DND-41 (cell line): ENCODE measurements around the gene SET.

ENCODE experiments used
- ATAC-seq: fragments of 200-7000 bp; cut with Tn5 transposase; 3 replicates; pipeline ENCODE4 v1.9.1; 2021; ENCODE audit warnings: low read depth; ENCODE audit not compliant: insufficient read depth
- DNase-seq: peaks from one replicate; pipeline ENCODE4 v3.0.0-alpha.2; 2020
- H2AFZ ChIP-seq: 2 replicates; pipeline ENCODE4 v1.6.0; 2012; ENCODE audit warnings: low read depth, low read length
- H3K27ac ChIP-seq: 2 replicates; pipeline ENCODE4 v1.5.1; 2012; ENCODE audit warnings: low read length, inconsistent platforms
- H3K27me3 ChIP-seq: fragments of 200-600 bp; sonication (generic); 2 replicates; pipeline ENCODE4 v1.6.0; 2012; ENCODE audit warnings: low read length, mild to moderate bottlenecking, inconsistent platforms; ENCODE audit not compliant: insufficient read depth, poor library complexity
- H3K36me3 ChIP-seq: 2 replicates; pipeline ENCODE4 v1.5.1; 2012; ENCODE audit warnings: low read length, inconsistent platforms; ENCODE audit not compliant: insufficient read depth
- H3K4me1 ChIP-seq: 2 replicates; pipeline ENCODE4 v1.5.1; 2012; ENCODE audit warnings: mild to moderate bottlenecking, low read length; ENCODE audit not compliant: insufficient read depth
- H3K4me2 ChIP-seq: 2 replicates; pipeline ENCODE4 v1.6.0; 2012; ENCODE audit warnings: mild to moderate bottlenecking, moderate library complexity, low read length, inconsistent platforms; ENCODE audit not compliant: insufficient read depth
- H3K4me3 ChIP-seq, 2 experiments: fragments of 200-600 bp in 1 of 2; shearing (Covaris generic) in 1 of 2; 2 replicates each; pipeline ENCODE4 v1.5.1; 2012 to 2016; ENCODE audit warnings: inconsistent platforms in 2 of 2, low read length in 2 of 2, mild to moderate bottlenecking in 2 of 2, low read depth in 1 of 2, moderate library complexity in 1 of 2
- H3K79me2 ChIP-seq: 2 replicates; pipeline ENCODE4 v1.6.0; 2012; ENCODE audit warnings: low read length, inconsistent platforms; ENCODE audit not compliant: insufficient read depth
- H3K9ac ChIP-seq: 2 replicates; pipeline ENCODE4 v1.6.0; 2012; ENCODE audit warnings: low read depth, mild to moderate bottlenecking, inconsistent platforms, low read length, moderate library complexity
- H3K9me3 ChIP-seq: 2 replicates; pipeline ENCODE4 v1.5.1; 2012; ENCODE audit warnings: low read length, moderate library complexity, mild to moderate bottlenecking, inconsistent platforms; ENCODE audit not compliant: insufficient read depth, severe bottlenecking
- H4K20me1 ChIP-seq: 2 replicates; pipeline ENCODE4 v1.6.0; 2012; ENCODE audit warnings: low read length; ENCODE audit not compliant: insufficient read depth
- EZH2 ChIP-seq: IDR thresholded peaks from 3 replicates; pipeline ENCODE4 v1.6.1; 2012; ENCODE audit warnings: borderline replicate concordance, low read depth, mild to moderate bottlenecking, moderate library complexity, low read length, inconsistent platforms; ENCODE audit not compliant: severe bottlenecking
- TF ChIP-seq, protein P1 (sequence below): IDR thresholded peaks from 2 replicates; pipeline ENCODE4 v1.5.1; 2012; ENCODE audit warnings: borderline replicate concordance, low read length, moderate library complexity, mild to moderate bottlenecking; ENCODE audit not compliant: poor library complexity, severe bottlenecking; ENCODE audit errors: extremely low read depth

SET gene

DNA sequence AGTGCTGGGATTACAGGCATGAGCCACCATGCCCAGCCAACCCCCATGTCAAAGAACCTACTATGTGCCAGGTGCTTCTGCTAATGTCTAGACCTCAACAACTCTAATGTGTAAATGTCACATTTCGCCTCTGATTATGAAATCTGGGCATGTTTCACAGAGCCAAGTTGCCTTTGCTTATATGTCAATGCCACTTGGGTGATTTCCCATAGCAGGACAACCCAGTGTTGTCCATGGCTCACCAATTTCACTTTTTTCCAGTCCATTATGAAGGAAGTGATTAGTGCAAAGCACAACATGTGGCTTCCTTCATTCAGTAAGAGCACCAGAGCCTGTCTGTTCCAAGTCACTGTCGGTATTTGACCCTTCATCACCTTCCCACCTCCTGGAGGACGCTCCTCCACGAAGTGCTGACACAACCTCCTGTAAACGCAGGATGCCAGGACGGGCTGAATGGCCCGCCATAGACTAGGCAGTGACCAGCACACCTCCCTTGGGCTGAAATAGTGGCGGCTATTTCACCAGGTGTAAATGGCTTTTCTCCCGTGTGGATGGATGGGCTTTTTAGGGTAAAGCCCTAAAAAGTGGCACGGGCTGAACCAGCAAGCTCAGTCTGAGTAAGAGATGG, 12.3 kb downstream of the SET start:
- DNase-seq (no peak), ATAC-seq (no peak)
- Histone ChIP-seq H3K79me2 (peaks cover 11% of the 10 kb centered on the region), H3K9ac (no peak overlapping the region), H3K36me3 (peaks cover 10% of the 10 kb centered on the region), H3K27me3 (no peaks in the 10 kb centered on the region), H3K9me3 (no peaks in the 10 kb centered on the region), H2AFZ (no peak overlapping the region), H3K4me1 (peaks cover 21% of the 10 kb centered on the region), H3K4me2 (0 out of 2 replicates have a peak overlapping the region, but pooled peaks have one; percentile 95), H3K4me3 (no peak overlapping the region), H4K20me1 (no peaks in the 10 kb centered on the region), H3K27ac (no peak overlapping the region)
- no peak for TF ChIP-seq EZH2
- TF ChIP-seq, protein P1, sequence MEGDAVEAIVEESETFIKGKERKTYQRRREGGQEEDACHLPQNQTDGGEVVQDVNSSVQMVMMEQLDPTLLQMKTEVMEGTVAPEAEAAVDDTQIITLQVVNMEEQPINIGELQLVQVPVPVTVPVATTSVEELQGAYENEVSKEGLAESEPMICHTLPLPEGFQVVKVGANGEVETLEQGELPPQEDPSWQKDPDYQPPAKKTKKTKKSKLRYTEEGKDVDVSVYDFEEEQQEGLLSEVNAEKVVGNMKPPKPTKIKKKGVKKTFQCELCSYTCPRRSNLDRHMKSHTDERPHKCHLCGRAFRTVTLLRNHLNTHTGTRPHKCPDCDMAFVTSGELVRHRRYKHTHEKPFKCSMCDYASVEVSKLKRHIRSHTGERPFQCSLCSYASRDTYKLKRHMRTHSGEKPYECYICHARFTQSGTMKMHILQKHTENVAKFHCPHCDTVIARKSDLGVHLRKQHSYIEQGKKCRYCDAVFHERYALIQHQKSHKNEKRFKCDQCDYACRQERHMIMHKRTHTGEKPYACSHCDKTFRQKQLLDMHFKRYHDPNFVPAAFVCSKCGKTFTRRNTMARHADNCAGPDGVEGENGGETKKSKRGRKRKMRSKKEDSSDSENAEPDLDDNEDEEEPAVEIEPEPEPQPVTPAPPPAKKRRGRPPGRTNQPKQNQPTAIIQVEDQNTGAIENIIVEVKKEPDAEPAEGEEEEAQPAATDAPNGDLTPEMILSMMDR, result no peak

DNA sequence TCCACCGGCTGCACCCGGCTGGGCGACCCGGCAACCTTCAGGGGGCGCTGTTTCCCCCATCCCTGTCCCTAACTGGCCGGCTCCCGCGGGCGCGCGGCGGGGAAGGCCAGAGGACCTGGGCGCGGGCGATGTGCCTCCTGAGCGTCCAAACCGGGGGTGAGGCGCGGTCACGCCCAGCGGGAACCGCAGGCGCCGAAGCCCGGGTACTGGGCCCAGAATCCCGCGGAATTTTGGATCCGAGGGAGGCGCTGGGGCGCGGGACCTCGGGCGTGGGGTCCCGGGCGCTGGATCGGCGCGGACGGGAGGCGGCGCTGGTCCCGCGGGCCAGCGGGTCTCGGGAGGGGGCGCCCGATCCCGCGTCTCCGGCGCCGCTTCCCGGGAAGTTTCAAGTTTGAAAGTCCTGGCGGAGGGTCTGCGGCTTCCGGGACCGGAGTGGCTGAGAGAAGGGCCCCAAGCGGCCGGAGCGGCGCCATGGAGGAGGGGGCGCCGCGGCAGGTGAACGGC, 13.5 kb downstream of the SET start, which contains the start of gene PKN3:
PKN3 (plus strand) TSS at position 59 of the 504 bp plus-strand sequence; CDS start at position 472, 413 bp downstream.
- peak; percentile 84 for ATAC-seq
- TF ChIP-seq EZH2, result no peak
- TF ChIP-seq, protein P1, result peak; percentile 76
- peak within 1 kb of the TSS; percentile 90 for H2AFZ ChIP-seq
- H3K4me2 ChIP-seq, result peak within 1 kb of the TSS; percentile 95
- peaks cover 21% of the 10 kb centered on the region for H3K4me1 ChIP-seq
- no peaks in the 10 kb centered on the region for H3K9me3 ChIP-seq
- no peaks in the 10 kb centered on the region for H3K27me3 ChIP-seq
- peak; percentile 86 for DNase-seq
- peak within 1 kb of the TSS; percentile 87 for H3K9ac ChIP-seq
- peaks cover 11% of the 10 kb centered on the region for H3K79me2 ChIP-seq
- peaks cover 14% of the 10 kb centered on the region for H3K36me3 ChIP-seq
- H3K27ac ChIP-seq, result peak within 1 kb of the TSS; percentile 68
- peak within 1 kb of the TSS; percentile 65 to 82; a peak in 3 of 4 replicates for H3K4me3 ChIP-seq
- H4K20me1 ChIP-seq, result no peaks in the 10 kb centered on the region

DNA sequence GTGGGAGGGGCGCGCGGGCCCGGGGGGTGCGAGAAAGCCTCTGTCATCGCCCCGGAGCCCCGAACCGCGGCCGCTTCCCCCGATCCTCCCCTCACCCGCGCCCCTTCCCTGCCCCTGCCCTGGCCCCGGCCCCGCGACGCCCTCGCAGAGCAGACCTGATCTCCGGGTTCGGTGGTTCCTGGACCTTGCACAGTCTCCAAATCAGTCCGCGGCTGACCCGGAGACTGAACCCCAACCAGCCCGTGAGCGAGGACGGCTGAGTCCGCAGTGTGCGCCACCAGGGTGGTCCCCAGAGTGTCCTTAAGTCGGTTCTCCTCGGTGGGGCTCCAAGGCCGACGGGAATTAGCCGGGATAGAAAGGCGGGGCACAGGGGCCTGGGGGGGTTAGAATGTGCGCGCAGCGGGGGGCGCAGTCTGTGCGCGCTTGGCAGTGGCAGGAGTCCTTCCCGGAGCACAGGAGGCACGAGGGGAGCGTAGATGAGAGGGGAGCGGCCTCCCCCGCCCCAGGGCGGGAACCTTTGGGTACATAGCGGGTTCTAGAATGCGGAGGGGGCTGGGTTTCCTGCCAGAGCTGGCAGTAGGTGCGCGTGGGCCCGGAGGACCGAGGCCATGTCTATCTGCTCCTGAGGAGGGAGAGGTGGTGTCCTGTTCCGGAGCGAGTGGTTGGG, 14.1 kb downstream of the SET start:
- no peak for TF ChIP-seq EZH2
- TF ChIP-seq, protein P1, result no peak
- peak overlapping the region; percentile 87 for H3K9ac ChIP-seq
- peak overlapping the region; percentile 68 for H3K27ac ChIP-seq
- peak; percentile 51 for ATAC-seq
- H4K20me1 ChIP-seq, result no peaks in the 10 kb centered on the region
- H3K9me3 ChIP-seq, result no peaks in the 10 kb centered on the region
- H3K27me3 ChIP-seq, result no peaks in the 10 kb centered on the region
- peaks cover 21% of the 10 kb centered on the region for H3K4me1 ChIP-seq
- peak overlapping the region; percentile 90 for H2AFZ ChIP-seq
- H3K79me2 ChIP-seq, result peaks cover 11% of the 10 kb centered on the region
- DNase-seq, result peak; percentile 74
- peak overlapping the region; percentile 95 for H3K4me2 ChIP-seq
- peak overlapping the region; percentile 65 to 82; a peak in 3 of 4 replicates for H3K4me3 ChIP-seq
- peaks cover 15% of the 10 kb centered on the region for H3K36me3 ChIP-seq
